PFSK-1 (cell line): ENCODE measurements around the gene SELENOK.

Experiments used
- POLR2AphosphoS5 ChIP-seq: IDR thresholded peaks from 2 replicates; pipeline ENCODE4 v1.6.1; 2012; ENCODE audit warnings: low read depth, mild to moderate bottlenecking, control low read depth, low read length, moderate library complexity
- REST ChIP-seq, 2 experiments: IDR thresholded peaks; 2 replicates each; pipeline versions ENCODE4 v1.6.1 to v1.8.0; 2011 to 2012; ENCODE audit warnings: low read depth in 2 of 2, low read length in 2 of 2, control low read depth in 1 of 2, inconsistent platforms in 1 of 2, mild to moderate bottlenecking in 1 of 2, moderate library complexity in 1 of 2; ENCODE audit not compliant: insufficient read depth in 1 of 2
- SIN3A ChIP-seq: IDR thresholded peaks from 2 replicates; pipeline ENCODE4 v1.6.1; 2012; ENCODE audit warnings: mild to moderate bottlenecking, low read length, moderate library complexity, borderline replicate concordance; ENCODE audit not compliant: insufficient read depth
- TAF1 ChIP-seq: IDR thresholded peaks from 2 replicates; pipeline ENCODE4 v1.6.1; 2012; ENCODE audit warnings: low read length, control low read depth, borderline replicate concordance; ENCODE audit not compliant: insufficient read depth

GRCh38 chr3:53883008-53883407 lies 8.7 kb downstream of the SELENOK start:
- TF ChIP-seq POLR2AphosphoS5, result no peak
- no peak for TF ChIP-seq TAF1
- TF ChIP-seq REST (IDR thresholded peaks at IDR 0.05; ENCODE audit: insufficient read depth in 1 of 2, low read depth in 2 of 2, low read length in 2 of 2), result no peak
- no peak for TF ChIP-seq SIN3A
